NK-92 treated with Interleukin-12 subunit alpha and Interleukin-12 subunit beta, amount 100 ng/mL, for 24 hours (cell line): ENCODE measurements around the gene MYO15B.

Experiments
- DNase-seq: peaks from one replicate; lab custom pipeline; 2025; lab: John Stamatoyannopoulos, UW

The MYO15B gene

GRCh38 chr17:75639327-75639726 lies 51.7 kb downstream of the MYO15B start:
- DNase-seq, result no peak

GRCh38 chr17:75639771-75640555 lies 52.4 kb downstream of the MYO15B start:
- DNase-seq, result no peak

- DNase-seq, result no peak
Measured at GRCh38 chr17:75640556-75641119, 53.0 kb downstream of the MYO15B start.

- DNase-seq, result no peak
Measured at GRCh38 chr17:75641343-75641742, 53.7 kb downstream of the MYO15B start.

GRCh38 chr17:75642182-75642783 lies 54.7 kb downstream of the MYO15B start:
- DNase-seq, result no peak

GRCh38 chr17:75642784-75643642 lies 55.4 kb downstream of the MYO15B start:
- DNase-seq, result no peak

- no peak for DNase-seq
Measured at GRCh38 chr17:75643643-75644017, 56.0 kb downstream of the MYO15B start.

GRCh38 chr17:75645501-75645888 lies 57.9 kb downstream of the MYO15B start:
- DNase-seq, result no peak

GRCh38 chr17:75645889-75646637 lies 58.5 kb downstream of the MYO15B start:
- no peak for DNase-seq

- no peak for DNase-seq
Measured at GRCh38 chr17:75646638-75646992, 59.0 kb downstream of the MYO15B start.

GRCh38 chr17:75647061-75647460 lies 59.5 kb downstream of the MYO15B start:
- no peak for DNase-seq

GRCh38 chr17:75647921-75648320 lies 60.3 kb downstream of the MYO15B start:
- no peak for DNase-seq

GRCh38 chr17:75649687-75650086 lies 62.1 kb downstream of the MYO15B start:
- no peak for DNase-seq

- DNase-seq, result no peak
Measured at GRCh38 chr17:75650874-75651273, 63.3 kb downstream of the MYO15B start.

- DNase-seq, result no peak
Measured at GRCh38 chr17:75652341-75652740, 64.7 kb downstream of the MYO15B start.

GRCh38 chr17:75652934-75653549 lies 65.4 kb downstream of the MYO15B start:
- no peak for DNase-seq

GRCh38 chr17:75654176-75654575 lies 66.6 kb downstream of the MYO15B start:
- no peak for DNase-seq

GRCh38 chr17:75658237-75658636 lies 70.6 kb downstream of the MYO15B start:
- DNase-seq, result no peak

- DNase-seq, result no peak
Measured at GRCh38 chr17:75661531-75661930, 73.9 kb downstream of the MYO15B start.

- no peak for DNase-seq
Measured at GRCh38 chr17:75662511-75662910, 74.9 kb downstream of the MYO15B start.

- no peak for DNase-seq
Measured at GRCh38 chr17:75664099-75664549, 76.5 kb downstream of the MYO15B start.
